HG03520 (cell line): ENCODE results near the gene ITGA6.

ENCODE experiments used
- ATAC-seq: cut with Tn5 transposase; IDR thresholded peaks from one replicate; pipeline ENCODE4 v1.9.1; 2021; ENCODE audit warnings: mild to moderate bottlenecking, moderate library complexity; ENCODE audit not compliant: unreplicated experiment

Gene ITGA6

DNA sequence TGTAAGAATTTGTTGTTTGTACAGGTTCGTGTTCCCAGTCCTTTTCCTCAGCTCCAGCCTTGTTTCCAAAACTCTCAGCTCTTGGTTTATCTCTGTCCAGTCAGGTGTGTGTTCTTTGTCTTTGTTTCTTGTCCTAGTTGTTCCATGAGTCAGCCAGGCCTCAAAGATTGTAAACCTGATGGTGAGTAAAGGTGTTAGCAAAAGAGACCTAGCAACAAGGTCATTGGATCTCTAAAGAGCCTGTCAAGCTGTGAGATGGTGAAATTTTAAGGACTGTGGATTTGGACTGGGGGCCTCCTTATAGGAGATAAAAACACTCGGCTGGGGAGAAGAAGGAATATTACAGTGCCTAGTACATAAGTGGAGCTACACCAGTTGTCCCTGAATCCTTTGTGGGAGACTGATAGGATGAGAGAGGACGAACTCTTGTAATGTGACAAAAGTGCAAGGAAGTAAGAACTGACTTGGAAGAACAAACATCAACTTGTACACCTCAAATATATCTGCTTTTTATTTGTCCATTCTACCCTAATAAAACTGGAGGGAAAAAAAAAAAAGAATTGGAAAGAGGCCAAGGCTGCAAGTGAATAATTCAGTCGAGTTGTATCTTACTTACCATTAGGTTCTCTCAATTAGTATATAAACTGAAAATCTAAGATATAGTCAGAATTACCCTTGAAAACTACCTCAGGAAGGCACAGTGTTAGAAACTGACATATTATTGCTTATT is 37.2 kb downstream of the ITGA6 start:
- no peak for ATAC-seq

DNA sequence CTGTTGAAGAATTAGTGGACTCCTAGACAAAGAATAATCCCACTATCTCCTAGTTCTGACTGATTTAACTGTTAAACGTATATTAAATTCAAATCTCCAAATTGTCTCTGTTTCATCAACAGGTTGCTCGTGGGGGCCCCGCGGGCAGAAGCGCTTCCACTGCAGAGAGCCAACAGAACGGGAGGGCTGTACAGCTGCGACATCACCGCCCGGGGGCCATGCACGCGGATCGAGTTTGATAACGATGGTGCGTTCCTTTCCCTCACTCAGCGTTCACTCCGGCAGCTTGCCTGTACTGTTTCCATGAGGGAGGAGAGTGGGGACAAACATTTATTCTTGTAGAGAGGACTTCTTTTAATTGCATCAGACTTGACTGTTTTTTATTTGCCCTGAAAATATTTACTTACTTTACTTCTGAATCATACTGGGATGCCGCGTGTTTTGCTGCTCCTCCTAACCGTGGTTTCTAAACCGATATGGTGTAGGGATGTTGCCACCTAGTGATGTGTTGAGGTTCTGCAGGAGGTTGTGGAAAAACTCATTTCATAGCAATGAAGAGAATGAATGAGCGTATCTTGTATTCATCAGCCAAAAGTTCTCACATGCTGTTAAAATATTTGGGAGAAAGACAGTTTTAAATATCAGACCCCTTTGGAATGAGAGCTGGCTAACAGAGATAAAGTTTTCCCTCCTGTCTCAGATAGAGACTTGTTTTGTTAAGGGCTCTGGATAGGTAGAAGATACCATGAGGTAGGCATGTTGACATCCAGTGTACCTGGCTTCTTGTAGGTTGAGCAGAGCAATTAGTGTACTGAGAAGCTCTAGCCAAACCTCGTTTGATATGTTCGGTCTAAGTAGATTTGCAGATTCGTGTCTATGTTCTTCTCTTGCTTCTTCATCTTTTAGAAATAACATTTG is 38.3 kb downstream of the ITGA6 start:
- no peak for ATAC-seq

DNA sequence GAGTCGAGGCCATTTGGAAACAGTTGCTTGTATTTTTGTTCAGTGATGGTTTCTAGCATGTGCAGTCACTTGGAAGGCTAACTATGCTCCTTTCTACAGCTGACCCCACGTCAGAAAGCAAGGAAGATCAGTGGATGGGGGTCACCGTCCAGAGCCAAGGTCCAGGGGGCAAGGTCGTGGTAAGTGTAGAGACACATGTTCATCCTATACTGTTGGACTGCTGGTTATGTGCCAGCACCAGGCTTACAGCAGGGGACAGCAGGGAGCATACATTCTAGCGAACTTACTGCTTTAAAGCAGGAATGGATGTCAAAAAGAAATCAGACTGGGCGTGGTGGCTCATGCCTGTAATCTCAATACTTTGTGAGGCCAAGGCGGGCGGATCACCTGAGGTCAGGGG is 40.0 kb downstream of the ITGA6 start:
- no peak for ATAC-seq

DNA sequence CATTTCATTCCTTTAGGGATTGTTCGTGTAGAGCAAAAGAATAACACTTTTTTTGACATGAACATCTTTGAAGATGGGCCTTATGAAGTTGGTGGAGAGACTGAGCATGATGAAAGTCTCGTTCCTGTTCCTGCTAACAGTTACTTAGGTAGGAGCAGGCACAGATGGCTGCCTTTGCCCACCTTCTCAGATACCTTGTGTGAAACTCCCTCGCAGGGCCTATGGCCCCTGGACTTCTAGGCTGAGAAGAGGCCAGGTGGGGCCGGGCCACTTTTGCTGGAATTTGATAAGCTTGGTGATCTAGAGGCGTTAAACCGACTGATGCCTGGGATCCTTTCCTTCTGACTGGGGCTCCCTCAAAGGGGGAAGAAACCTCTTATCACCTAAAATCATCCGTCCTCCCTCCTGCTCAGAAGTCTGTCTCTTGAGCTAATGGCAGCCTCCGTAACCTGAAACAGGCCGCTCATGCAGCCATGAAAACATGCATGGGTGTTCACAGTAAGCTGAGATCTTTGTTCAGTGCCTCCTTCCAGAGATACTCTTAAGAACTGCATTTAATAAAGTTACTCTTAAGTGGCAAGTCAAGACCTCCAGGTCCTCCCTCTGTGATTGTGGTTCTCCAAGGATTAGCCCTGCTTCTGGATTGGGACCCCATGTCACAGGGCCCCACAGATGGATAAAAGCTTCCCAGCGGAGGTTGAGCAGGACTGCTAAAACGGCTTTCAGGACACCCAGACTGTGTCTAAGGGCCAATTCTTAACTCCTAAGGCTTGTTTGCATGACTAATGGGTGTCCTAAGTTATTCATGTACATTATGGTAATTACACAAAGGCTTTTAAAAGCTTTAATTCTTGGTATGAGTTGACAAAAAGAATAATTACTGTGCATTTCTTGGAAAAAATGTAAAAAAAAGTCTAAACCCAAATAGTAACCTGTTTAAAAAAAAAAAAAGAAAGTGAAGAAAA is 43.9 kb downstream of the ITGA6 start:
- no peak for ATAC-seq

DNA sequence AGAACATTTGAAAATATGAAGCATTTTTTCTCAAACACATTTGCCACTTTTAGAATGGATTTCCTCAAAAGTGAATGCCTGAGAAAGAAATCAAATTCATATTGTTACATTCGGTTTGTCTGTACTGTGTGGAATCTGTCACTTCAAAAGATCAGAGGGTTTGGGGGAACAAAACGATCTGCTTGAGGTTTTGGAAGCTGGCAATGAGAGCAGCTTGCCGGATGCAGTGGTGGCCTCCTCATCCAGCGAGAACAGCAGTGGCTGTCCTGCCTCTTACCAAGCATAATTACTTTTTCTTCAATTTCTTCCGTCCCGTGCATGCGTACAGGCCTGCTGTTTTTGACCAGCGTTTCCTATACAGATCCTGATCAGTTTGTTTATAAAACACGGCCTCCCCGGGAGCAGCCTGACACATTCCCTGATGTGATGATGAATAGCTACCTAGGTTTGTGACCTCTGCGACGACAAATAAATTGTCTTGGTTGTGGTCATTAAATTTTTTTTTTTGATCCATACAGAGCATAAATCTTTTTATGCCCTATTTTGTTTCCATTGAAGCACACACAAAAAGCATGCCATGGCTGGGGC is 45.2 kb downstream of the ITGA6 start:
- ATAC-seq = no peak

DNA sequence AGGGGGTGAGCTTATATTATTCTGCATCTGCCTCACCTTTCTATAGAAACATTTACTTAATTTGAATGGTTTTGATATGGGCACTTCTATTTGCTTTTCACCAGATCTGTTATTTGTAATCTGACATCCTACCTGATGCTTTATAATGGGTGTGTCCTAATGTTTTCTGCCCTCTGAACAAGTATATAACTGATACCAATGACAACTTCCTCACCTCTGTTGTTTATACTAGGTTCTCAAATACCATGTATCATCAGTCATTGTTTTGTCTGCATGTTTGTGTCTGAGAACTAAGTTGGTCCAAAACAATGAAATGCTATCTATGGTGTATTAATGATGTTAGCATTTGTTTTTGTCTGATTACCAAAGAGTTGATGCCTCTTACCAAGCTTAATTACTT is 45.8 kb downstream of the ITGA6 start:
- ATAC-seq = no peak

DNA sequence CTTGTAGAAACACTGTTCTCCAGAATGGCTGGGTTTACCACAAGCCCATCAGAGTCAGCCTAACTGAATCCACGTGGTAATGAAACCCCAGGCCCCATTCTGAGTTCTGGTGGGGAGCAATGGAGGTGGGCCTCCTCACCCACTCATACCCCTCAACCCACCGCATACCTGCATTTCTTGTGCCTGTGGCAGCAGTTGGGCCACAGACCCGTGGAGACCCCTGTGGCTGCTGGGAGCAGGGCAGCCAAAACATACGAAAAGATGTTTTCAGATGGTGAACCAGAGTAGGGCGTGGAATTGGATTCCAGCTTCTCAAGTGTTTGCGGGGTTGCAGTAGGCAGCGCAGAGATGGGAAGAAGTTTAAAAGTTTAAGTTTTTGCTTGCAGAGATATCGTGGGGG is 51.0 kb downstream of the ITGA6 start:
- no peak for ATAC-seq

DNA sequence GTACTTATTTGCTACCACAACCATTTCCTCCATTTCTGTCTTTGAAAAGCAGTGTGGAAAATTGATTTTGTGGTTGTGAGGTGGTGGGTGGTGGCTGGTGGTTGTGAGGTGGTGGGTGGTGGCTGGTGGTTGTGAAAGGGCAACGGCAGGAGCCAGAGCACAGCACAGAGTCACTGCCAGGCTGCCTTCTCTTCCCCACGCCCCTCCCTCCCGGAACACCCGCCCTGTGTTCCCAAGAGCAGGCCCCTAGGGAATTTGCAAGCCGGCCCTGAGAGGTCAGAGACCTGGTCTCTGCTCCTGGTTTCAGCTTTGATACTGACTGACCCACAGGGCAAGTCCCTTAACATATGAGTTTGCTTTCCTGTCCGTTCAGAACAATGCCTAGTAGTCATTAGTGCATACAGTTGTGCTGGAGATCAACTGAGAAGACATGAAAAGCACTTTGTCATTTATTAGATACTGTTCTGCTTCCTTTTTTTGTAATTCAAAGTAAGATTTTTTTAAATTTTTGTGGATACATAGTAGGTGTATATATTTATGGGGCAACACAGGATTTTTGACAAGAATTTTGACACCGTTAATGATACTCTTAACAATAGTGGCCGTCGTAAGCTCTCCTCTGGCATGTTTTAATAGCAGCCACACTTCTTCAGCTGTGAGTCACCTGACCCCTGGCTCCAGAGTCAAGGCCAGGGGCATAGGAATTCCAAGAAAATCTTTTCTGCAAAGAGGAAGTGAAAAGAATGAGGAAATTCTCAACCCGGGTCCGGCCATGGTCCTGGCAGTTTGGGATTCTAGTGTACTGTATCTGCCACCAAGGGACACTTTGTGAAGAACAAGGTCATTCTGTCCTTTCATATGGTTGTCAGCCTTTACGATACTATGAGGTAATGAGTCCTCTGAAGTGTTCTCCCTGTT is 53.2 kb downstream of the ITGA6 start:
- no peak for ATAC-seq

DNA sequence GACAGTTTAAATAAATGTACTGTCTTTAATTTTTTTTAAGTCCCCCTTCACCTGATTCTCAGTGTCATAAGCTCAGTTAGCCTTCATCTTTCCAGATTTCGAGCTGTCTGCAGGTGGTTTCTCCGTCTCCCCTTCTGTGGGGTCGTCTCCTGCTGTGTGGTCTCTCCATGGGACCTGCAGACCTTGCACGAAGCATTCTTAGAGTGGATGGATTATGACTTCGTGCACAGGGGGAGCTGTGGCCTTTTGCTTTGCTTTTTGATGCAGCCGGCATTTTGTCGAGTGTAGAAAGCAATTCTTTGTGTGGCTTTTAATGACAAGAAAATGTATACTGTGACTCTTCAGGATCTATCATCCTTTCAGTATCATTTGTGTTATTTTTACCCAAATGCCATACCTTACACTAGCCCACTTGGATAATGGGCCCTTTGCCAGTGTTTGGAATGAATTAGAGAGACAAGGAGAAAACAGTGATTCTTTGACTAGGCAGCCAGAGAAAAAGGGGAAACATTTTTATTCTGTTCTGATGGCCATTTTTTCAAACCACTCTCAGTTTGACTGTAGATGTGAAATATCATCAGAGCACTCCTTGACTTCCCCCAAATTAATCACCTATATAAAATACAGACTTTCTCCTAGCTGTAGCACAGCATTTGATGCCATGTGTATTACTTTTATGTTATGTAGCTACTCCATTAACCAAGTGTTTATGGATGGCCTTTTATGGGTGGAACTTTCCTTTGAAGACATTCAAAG is 54.3 kb downstream of the ITGA6 start:
- no peak for ATAC-seq

DNA sequence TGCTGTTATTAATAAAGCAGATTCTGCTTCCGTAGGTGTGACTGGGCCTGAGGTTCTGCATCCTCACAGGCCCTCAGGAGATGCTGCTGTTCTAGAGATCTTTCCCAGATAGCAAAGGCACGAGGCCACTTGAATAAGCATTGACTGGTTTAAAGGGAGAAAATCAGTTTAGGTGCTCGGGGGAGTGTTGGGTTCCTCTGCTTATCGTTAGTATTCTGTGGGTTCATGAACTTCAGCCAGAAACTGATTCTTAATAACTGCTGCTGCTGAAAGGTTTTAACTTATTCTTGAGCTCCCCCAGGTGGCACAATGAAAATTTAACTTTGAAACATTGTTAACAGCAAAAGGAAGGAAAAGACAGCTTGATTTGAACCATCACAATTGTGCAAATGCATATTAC is 56.9 kb downstream of the ITGA6 start:
- no peak for ATAC-seq

DNA sequence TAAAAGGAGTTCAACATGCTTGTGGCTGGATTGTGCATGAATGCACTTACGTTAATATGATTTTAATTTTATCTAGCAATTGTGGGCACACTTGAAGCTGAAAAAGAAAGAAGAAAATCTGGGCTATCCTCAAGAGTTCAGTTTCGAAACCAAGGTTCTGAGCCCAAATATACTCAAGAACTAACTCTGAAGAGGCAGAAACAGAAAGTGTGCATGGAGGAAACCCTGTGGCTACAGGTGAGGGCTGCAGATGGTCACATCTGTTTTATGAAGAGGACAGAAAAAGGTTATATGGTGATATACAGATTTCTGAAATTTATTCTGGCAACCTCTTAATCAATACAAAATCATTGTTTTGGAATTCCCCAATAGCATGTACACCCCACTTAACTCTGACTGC is 57.3 kb downstream of the ITGA6 start:
- no peak for ATAC-seq

DNA sequence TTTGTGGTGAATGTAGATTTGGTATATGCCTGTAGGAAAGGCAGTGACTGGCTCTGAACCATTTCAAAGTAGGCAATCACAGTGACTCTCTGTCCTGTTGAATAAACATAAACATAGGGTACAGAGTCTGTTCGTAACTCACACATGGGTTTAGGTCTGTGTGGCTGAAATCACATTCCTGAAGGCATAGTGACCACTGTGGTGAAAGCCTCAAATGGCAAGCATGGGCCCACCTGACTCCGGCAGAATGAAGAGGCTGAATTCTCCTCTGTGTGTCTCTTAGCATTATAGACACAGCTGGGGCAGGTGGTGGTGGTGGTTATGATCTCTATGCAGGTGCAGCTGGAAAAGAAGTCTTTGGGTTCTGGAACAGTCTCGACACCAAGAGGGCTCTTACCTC is 61.2 kb downstream of the ITGA6 start:
- ATAC-seq = no peak

DNA sequence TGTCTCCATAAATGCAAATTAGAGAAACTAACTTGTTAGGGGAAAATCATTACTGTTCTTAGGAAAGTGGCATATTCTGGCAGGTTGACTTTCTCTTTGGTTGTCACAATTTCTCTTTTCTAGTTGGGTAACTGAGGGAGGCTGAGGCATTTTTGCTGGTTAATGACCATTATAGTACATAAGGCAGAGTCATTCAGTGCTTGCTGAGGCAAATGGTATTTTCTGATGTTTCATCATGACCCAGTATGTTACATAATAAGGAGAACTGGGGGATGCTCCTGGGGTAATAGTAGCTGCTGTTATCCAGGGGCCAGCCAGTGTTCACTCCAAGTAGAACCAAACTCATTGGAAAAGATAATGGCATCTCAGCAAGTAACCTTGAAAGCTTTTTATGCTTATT is 62.3 kb downstream of the ITGA6 start:
- ATAC-seq = no peak

DNA sequence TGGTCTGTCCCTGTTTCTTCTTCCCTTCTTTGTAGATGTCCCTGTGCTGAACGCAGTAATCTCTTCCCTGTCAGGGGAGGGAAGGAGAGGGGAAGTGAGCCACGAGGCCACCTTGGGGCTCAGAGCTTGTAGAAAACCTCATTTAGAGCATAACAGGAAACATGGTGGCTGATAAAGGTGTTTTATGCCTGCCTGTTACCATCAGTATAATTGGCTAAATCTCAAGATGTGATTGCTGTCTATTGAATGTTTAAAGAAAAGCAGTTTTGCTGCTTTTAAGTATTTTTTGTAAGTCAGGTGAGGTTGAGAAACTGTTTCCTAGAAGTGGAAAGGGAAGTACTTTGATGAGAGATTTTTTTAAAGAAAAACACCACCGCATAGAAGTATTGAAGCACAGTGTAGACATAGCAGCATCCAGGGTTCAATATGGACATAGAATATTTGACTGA is 68.8 kb downstream of the ITGA6 start:
- ATAC-seq = no peak

DNA sequence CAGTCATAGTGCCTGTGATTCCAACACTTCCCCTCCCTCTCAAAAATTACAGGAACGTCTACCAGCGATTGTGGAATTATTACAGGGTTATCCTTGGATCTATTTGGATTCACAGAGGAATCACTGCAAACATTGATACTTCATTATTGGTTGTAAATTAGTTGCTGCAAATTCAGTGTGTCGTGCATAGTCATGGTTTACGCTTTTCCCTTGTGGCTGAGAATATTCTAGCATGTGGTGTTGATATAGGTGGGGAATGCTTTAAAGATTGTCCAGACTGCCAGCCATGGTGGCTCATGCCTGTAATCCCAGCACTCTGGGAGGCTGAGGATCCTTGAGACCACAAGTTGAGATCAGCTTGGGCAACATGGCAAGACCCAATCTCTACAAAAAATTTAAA is 79.8 kb downstream of the ITGA6 start:
- no peak for ATAC-seq

DNA sequence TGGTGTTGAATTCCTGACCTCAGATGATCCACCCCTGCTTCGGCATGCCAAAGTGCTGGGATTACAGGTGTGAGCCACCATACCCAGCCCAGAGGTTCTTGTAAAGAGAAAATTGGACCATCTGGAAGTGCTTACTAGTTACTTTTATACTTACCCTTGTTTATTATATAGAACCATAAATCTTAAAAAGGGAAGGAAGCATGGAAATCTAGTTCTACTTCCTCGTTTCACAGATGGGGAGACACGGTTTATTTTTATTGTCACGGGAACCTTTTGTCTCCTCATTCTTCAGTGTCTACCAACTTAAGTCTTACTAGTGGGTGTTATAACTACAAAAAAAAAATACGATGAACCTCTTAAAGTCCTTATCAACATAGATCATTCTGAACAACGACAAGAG is 82.7 kb downstream of the ITGA6 start:
- no peak for ATAC-seq

DNA sequence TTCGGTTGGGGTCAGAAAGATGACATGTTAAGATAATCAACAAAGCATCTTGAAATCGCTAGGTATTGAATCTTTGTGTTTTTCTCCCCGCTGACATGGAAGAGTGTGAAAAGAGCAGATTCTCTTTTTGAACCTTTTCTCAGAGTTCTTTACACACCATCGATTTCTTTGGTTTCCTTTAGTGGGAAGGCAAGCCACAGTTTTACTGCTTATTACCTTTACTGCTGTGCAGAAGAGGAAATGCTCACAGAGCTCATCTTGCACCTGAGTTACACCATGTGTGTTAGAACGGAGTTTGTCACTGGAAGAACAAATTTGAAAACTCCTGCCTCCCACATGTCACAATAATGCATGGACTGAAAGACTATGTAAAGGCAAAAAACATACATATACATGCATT is 83.2 kb downstream of the ITGA6 start:
- ATAC-seq = no peak

DNA sequence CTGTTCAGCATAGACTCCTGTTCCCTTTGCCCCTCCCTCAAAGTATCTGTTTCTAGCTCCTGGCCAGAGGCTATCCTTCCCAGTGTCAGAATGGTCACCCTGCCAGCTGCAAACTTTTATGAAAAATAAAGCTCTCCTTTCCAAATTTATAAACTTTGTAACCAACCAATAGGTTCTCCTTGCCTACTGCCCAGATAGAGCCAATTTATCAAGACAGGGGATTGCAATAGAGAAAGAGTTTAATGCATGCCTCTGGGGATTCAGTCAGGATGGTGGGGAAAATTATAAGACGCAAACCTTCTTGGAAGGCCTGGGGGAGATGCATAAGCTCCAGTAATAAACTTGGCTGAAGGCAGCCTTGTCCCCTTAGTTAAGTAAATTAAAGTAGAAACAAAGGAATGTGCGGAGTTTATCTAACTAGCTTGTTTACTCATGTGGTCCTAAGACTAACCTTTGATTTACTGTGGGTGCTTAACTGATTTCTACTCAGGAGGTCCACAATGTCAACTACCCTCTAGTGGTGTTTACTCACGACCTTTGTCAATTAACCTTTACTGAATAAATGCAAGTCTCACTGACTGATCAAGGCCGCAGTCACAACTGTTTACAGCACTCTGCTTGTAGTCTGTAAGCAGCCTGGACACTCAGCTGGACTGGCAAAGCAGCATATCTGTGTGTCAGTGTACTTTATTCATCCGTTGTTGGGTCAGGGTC is 85.6 kb downstream of the ITGA6 start:
- ATAC-seq = no peak
